Ishikawa (cell line): ENCODE data around the gene TRAF5.

Source experiments
- CEBPB ChIP-seq: IDR thresholded peaks from 2 replicates; pipeline ENCODE4 v1.6.1; 2012
- CREB1 ChIP-seq: IDR thresholded peaks from 2 replicates; pipeline ENCODE4 v1.6.1; 2012; ENCODE audit warnings: low read depth
- EGR1 ChIP-seq: IDR thresholded peaks from 2 replicates; pipeline ENCODE4 v1.6.1; 2012
- EP300 ChIP-seq: IDR thresholded peaks from 2 replicates; pipeline ENCODE4 v1.6.1; 2012; ENCODE audit warnings: borderline replicate concordance
- FOXM1 ChIP-seq: IDR thresholded peaks from 2 replicates; pipeline ENCODE4 v1.6.1; 2012; ENCODE audit warnings: low read depth, borderline replicate concordance
- NFIC ChIP-seq: IDR thresholded peaks from 2 replicates; pipeline ENCODE4 v1.6.1; 2012
- RAD21 ChIP-seq: IDR thresholded peaks from 2 replicates; pipeline ENCODE4 v1.6.1; 2012; ENCODE audit warnings: low read depth
- TAF1 ChIP-seq: IDR thresholded peaks from 2 replicates; pipeline ENCODE4 v1.6.1; 2012; ENCODE audit warnings: low read depth, mild to moderate bottlenecking
- TCF12 ChIP-seq: IDR thresholded peaks from 2 replicates; pipeline ENCODE4 v1.6.1; 2012; ENCODE audit warnings: low read depth
- TEAD4 ChIP-seq: IDR thresholded peaks from 2 replicates; pipeline ENCODE4 v1.6.1; 2012
- YY1 ChIP-seq: IDR thresholded peaks from 2 replicates; pipeline ENCODE4 v1.6.1; 2012; ENCODE audit warnings: low read depth
- ZBTB7A ChIP-seq: IDR thresholded peaks from 2 replicates; pipeline ENCODE4 v1.6.1; 2012; ENCODE audit warnings: low read depth
- TF ChIP-seq, protein P1 (sequence below): IDR thresholded peaks from 2 replicates; pipeline ENCODE4 v1.6.1; 2012
- TF ChIP-seq, protein P2 (sequence below): IDR thresholded peaks from 2 replicates; pipeline ENCODE4 v1.6.1; 2012; ENCODE audit warnings: low read depth, mild to moderate bottlenecking
- TF ChIP-seq, protein P3 (sequence below): IDR thresholded peaks from 2 replicates; pipeline ENCODE4 v1.6.1; 2012

Gene TRAF5

DNA sequence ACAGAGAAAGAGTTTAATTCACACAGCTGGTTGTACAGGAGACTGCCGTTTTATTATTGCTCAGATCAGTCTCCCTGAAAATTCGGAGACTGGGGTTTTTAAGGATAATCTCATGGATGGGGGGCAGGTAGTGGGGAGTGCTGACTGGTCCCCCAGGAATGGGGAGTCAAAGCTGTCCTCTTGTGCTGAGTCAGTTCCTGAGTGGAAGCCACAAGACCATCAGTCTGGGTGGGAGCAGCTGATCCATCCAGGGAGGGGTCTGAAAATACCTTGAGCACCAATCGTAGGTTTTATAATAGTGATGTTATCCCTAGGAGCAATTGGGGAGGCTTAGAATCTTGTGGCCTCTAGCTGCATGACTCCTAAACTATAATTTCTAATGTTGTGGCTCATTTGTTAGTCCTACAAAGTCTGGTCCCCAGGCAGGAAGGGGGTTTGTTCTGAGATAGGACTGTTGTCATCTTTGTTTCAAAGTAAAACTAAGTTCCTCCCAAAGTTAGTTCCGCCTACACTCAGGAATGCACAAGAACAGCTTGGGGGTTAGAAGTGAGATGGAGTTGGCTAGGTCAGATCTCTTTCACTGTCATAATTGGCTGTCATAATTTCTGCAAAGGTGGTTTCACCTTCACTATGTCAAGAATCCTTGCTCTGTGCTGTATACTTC is 50.3 kb downstream of the TRAF5 start:
- TF ChIP-seq NFIC (no peak), ZBTB7A (no peak)
- TF ChIP-seq, protein P1, sequence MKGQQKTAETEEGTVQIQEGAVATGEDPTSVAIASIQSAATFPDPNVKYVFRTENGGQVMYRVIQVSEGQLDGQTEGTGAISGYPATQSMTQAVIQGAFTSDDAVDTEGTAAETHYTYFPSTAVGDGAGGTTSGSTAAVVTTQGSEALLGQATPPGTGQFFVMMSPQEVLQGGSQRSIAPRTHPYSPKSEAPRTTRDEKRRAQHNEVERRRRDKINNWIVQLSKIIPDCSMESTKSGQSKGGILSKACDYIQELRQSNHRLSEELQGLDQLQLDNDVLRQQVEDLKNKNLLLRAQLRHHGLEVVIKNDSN, result no peak
- TF ChIP-seq, protein P2, sequence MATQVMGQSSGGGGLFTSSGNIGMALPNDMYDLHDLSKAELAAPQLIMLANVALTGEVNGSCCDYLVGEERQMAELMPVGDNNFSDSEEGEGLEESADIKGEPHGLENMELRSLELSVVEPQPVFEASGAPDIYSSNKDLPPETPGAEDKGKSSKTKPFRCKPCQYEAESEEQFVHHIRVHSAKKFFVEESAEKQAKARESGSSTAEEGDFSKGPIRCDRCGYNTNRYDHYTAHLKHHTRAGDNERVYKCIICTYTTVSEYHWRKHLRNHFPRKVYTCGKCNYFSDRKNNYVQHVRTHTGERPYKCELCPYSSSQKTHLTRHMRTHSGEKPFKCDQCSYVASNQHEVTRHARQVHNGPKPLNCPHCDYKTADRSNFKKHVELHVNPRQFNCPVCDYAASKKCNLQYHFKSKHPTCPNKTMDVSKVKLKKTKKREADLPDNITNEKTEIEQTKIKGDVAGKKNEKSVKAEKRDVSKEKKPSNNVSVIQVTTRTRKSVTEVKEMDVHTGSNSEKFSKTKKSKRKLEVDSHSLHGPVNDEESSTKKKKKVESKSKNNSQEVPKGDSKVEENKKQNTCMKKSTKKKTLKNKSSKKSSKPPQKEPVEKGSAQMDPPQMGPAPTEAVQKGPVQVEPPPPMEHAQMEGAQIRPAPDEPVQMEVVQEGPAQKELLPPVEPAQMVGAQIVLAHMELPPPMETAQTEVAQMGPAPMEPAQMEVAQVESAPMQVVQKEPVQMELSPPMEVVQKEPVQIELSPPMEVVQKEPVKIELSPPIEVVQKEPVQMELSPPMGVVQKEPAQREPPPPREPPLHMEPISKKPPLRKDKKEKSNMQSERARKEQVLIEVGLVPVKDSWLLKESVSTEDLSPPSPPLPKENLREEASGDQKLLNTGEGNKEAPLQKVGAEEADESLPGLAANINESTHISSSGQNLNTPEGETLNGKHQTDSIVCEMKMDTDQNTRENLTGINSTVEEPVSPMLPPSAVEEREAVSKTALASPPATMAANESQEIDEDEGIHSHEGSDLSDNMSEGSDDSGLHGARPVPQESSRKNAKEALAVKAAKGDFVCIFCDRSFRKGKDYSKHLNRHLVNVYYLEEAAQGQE, result no peak

DNA sequence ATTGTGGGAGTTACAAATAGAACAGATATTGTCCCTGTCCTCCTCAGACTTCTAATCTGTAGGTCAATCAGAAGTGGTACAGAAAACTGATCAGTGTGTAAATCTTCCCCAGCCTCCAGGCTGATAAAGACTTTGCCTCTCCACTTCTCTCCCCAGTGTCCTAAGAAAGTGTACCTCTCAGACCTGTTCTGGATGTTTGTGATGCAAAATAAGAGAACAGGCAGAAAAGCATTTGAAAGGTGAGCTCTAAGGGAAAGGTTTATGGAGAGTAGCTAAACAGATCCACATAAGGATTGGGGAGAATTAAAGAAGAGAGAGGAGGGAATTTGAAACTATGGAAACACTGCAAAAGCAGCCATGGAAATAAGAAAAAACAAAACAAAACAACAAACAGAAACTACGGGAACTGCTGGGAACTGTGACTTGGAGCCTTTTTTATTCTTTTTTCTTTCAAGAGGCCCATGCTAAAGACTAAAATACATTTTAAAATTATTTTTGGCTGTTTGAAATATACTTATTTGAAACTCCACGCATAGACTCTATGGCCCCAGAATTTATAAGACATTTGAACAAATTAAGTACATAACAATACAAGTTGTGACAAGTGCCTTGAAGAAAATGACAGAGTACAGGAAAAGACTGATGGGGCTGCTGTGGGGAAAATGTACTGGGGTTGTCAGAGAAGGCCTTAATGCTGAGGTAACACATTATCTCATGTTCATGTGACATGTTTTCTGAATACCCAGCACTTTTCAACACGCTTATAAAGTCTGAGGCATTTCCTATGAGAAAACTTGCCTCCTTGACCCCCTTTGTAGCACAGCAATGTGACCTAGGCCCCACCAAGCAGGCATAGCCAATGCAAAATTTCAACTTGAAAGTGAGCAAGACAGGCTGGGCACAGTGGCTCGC is 51.2 kb downstream of the TRAF5 start:
- TF ChIP-seq CEBPB (no peak), TEAD4 (no peak)
- TF ChIP-seq, protein P3, sequence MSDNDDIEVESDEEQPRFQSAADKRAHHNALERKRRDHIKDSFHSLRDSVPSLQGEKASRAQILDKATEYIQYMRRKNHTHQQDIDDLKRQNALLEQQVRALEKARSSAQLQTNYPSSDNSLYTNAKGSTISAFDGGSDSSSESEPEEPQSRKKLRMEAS, result no peak

DNA sequence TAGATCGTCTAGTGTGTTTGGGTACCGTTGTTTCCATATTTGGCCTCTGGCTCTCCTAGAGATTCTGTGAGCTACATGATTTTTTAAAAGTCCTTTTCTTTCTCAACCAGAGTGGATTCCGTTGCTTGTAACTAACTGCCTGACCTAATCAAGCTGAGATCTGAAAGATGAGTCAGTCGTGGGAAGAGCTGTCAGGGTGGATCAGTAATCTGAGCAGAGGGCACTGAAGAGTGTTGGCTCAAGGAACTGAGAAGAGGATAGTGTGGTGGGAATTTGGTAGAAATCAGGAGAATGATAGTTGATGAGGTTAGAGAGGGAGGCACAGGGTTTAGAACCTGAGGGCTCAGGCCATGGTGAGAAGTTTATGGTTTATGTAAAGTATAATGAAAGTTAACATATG is 52.2 kb downstream of the TRAF5 start:
- TF ChIP-seq EP300 (no peak), TCF12 (no peak), CEBPB (no peak), ZBTB7A (no peak), CREB1 (no peak), NFIC (no peak), EGR1 (no peak), YY1 (no peak), TEAD4 (no peak)
- TF ChIP-seq, protein P1, result no peak
- TF ChIP-seq, protein P3, result no peak
- TF ChIP-seq, protein P2, result no peak

DNA sequence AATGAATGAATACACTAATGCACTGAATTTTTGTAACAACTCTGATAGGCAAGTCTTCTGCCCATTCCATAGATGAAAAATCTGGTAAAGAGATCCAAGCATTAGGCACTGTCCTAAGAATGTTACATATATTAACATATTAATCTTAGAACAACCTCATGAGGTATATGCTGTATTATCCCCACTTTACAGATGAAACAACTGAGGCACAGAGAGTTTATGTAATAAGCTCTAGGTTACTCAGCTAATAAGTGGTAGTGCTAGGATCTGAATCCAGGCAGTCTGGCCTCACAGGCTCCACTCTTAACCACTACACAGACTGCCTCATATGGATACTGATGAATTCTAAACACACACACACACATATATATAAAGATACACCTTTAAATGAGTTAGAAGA is 52.8 kb downstream of the TRAF5 start:
- TF ChIP-seq CREB1 (no peak), TCF12 (no peak), TAF1 (no peak), YY1 (no peak), NFIC (no peak), FOXM1 (no peak), TEAD4 (no peak), EGR1 (no peak), CEBPB (no peak), ZBTB7A (no peak), EP300 (no peak), RAD21 (no peak)
- TF ChIP-seq, protein P2, result no peak
- TF ChIP-seq, protein P3, result no peak
- TF ChIP-seq, protein P1, result no peak
